T-helper 17 cell (primary cell): ENCODE results near the gene PFKFB3. TPM values are rescaled to one million over a fixed set of nuclear protein-coding genes. Genes with fewer than 3 reads are reported as not detected.
A peak's percentile ranks its signal among the peaks of the same experiment; 100 is the strongest.

ENCODE experiments used
- ATAC-seq: fragments of 150-1000 bp; cut with Tn5 transposase; 2 replicates; pipeline ENCODE4 v1.10.0; 2021; ENCODE audit warnings: mild to moderate bottlenecking, moderate library complexity
- DNase-seq, 3 donors: peaks; one replicate each; pipeline versions ENCODE4 v3.0.0 to v3.0.0-alpha.2; 2020 to 2021
- H3K9me3 ChIP-seq: one replicate; pipeline ENCODE4 v1.7.0; 2013; ENCODE audit warnings: low read length, mild to moderate bottlenecking; ENCODE audit not compliant: control insufficient read depth, poor library complexity, severe bottlenecking
- H3K27ac Mint-ChIP-seq: one replicate; pipeline ENCODE4 v1.8.0; 2022; ENCODE audit warnings: mild to moderate bottlenecking, moderate library complexity, mixed read lengths
- H3K27me3 Mint-ChIP-seq: one replicate; pipeline ENCODE4 v1.8.0; 2022; ENCODE audit warnings: mixed read lengths
- H3K36me3 Mint-ChIP-seq: one replicate; pipeline ENCODE4 v1.8.0; 2022; ENCODE audit warnings: low read depth, mixed read lengths
- H3K4me1 Mint-ChIP-seq: one replicate; pipeline ENCODE4 v1.8.0; 2022; ENCODE audit warnings: mild to moderate bottlenecking, mixed read lengths
- H3K4me3 Mint-ChIP-seq: one replicate; pipeline ENCODE4 v1.8.0; 2022; ENCODE audit warnings: mild to moderate bottlenecking, moderate library complexity, mixed read lengths
- total RNA-seq, 4 donors: library from RNA in 2 of 4; stranded (reverse) in 2 of 4; gene quantifications; one replicate each; pipeline ENCODE4 v1.2.3 and lab custom pipeline; 2022 to 2026

The PFKFB3 gene
- total RNA-seq, 2 donors from 2014 or later, result 93.3 to 146 TPM

DNA sequence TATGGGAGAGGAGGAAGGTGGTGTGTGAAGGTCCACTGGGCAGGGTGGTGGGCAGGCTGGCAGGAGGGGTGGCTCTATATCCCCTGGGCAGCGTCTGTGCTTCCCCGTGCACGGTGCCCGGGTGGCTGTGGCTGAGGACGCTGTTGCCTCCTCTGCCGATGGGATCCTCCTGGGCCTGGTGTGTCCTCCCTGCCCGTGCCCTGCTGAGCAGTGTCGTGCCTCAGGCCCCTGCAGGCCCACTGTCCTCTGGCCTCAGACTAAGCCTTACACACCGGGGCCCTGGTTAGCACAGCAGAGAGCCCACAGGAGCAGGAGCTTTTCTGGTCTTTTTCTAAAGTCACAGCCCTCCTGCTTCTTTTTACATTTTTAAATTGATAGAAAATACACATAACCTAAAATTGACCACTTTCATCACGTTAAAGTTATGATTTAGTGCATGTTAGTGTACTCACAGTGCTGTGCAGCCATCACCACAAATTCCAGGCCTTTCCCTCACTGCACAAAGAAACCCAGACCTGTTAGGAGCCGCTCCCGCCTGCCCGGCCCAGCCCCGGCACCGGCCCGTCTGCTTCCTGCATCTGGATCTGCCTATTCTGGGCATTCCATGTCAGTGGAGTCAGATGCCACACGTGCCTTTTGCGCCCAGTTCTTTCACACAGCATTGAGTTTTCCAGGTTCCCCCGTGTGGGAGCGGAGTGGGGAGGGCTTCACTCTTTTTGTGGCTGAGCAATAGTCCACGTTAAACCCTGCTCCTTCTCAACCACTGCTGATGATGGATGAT, 19.4 kb downstream of the PFKFB3 start:
- H3K36me3 Mint-ChIP-seq, result peaks cover 10% of the 10 kb centered on the region
- no peak overlapping the region for H3K4me3 Mint-ChIP-seq
- no peaks in the 10 kb centered on the region for H3K9me3 ChIP-seq
- H3K4me1 Mint-ChIP-seq, result peaks cover 4% of the 10 kb centered on the region
- DNase-seq, result no peak
- H3K27me3 Mint-ChIP-seq, result no peaks in the 10 kb centered on the region
- H3K27ac Mint-ChIP-seq, result no peak overlapping the region
- ATAC-seq, result no peak

GRCh38 chr10:6222755-6223154, 20.0 kb downstream of the PFKFB3 start:
- H3K4me1 Mint-ChIP-seq, result peaks cover 2% of the 10 kb centered on the region
- no peak for DNase-seq
- H3K27me3 Mint-ChIP-seq, result no peaks in the 10 kb centered on the region
- no peak overlapping the region for H3K4me3 Mint-ChIP-seq
- H3K9me3 ChIP-seq, result no peaks in the 10 kb centered on the region
- no peak overlapping the region for H3K27ac Mint-ChIP-seq
- ATAC-seq, result no peak
- H3K36me3 Mint-ChIP-seq, result peaks cover 10% of the 10 kb centered on the region

- H3K27me3 Mint-ChIP-seq, result no peaks in the 10 kb centered on the region
- no peak for ATAC-seq
- peak overlapping the region; percentile 72 for H3K27ac Mint-ChIP-seq
- no peak overlapping the region for H3K4me3 Mint-ChIP-seq
- H3K4me1 Mint-ChIP-seq, result peaks cover 4% of the 10 kb centered on the region
- no peaks in the 10 kb centered on the region for H3K9me3 ChIP-seq
- no peak for DNase-seq
- H3K36me3 Mint-ChIP-seq, result peaks cover 13% of the 10 kb centered on the region
Measured at GRCh38 chr10:6223981-6224380, 21.2 kb downstream of the PFKFB3 start.

- H3K9me3 ChIP-seq, result no peaks in the 10 kb centered on the region
- peaks cover 4% of the 10 kb centered on the region for H3K4me1 Mint-ChIP-seq
- no peaks in the 10 kb centered on the region for H3K27me3 Mint-ChIP-seq
- peaks cover 13% of the 10 kb centered on the region for H3K36me3 Mint-ChIP-seq
- no peak overlapping the region for H3K4me3 Mint-ChIP-seq
- DNase-seq, result no peak
- ATAC-seq, result no peak
- H3K27ac Mint-ChIP-seq, result no peak overlapping the region
Measured at GRCh38 chr10:6224781-6225180, 22.0 kb downstream of the PFKFB3 start.

- H3K4me1 Mint-ChIP-seq, result peaks cover 4% of the 10 kb centered on the region
- DNase-seq (no peak), ATAC-seq (no peak)
- H3K9me3 ChIP-seq, result no peaks in the 10 kb centered on the region
- H3K27ac Mint-ChIP-seq, result no peak overlapping the region
- no peak overlapping the region for H3K4me3 Mint-ChIP-seq
- peaks cover 12% of the 10 kb centered on the region for H3K36me3 Mint-ChIP-seq
- no peaks in the 10 kb centered on the region for H3K27me3 Mint-ChIP-seq
Measured at GRCh38 chr10:6225263-6225814, 22.6 kb downstream of the PFKFB3 start.

- Mint-ChIP-seq H3K27ac (no peak overlapping the region), H3K4me1 (peaks cover 6% of the 10 kb centered on the region), H3K27me3 (no peaks in the 10 kb centered on the region), H3K36me3 (peaks cover 9% of the 10 kb centered on the region), H3K4me3 (no peak overlapping the region)
- no peak for ATAC-seq
- DNase-seq, result no peak
- H3K9me3 ChIP-seq, result no peaks in the 10 kb centered on the region
Measured at GRCh38 chr10:6226216-6226615, 23.5 kb downstream of the PFKFB3 start.

GRCh38 chr10:6227346-6227745, 24.6 kb downstream of the PFKFB3 start:
- H3K36me3 Mint-ChIP-seq, result peaks cover 11% of the 10 kb centered on the region
- DNase-seq (no peak), ATAC-seq (no peak)
- no peaks in the 10 kb centered on the region for H3K9me3 ChIP-seq
- H3K27me3 Mint-ChIP-seq, result no peaks in the 10 kb centered on the region
- H3K27ac Mint-ChIP-seq, result no peak overlapping the region
- H3K4me3 Mint-ChIP-seq, result no peak overlapping the region
- peaks cover 6% of the 10 kb centered on the region for H3K4me1 Mint-ChIP-seq

- no peaks in the 10 kb centered on the region for H3K27me3 Mint-ChIP-seq
- ATAC-seq (no peak), DNase-seq (no peak)
- peaks cover 11% of the 10 kb centered on the region for H3K36me3 Mint-ChIP-seq
- H3K27ac Mint-ChIP-seq, result peak overlapping the region; percentile 41
- no peak overlapping the region for H3K4me3 Mint-ChIP-seq
- H3K4me1 Mint-ChIP-seq, result peaks cover 6% of the 10 kb centered on the region
- H3K9me3 ChIP-seq, result no peaks in the 10 kb centered on the region
Measured at GRCh38 chr10:6228010-6228511, 25.3 kb downstream of the PFKFB3 start.

- ATAC-seq (no peak), DNase-seq (no peak)
- H3K27me3 Mint-ChIP-seq, result no peaks in the 10 kb centered on the region
- no peak overlapping the region for H3K4me3 Mint-ChIP-seq
- no peaks in the 10 kb centered on the region for H3K9me3 ChIP-seq
- no peak overlapping the region for H3K27ac Mint-ChIP-seq
- H3K36me3 Mint-ChIP-seq, result peaks cover 11% of the 10 kb centered on the region
- peaks cover 6% of the 10 kb centered on the region for H3K4me1 Mint-ChIP-seq
Measured at GRCh38 chr10:6228647-6229046, 25.9 kb downstream of the PFKFB3 start.

- Mint-ChIP-seq H3K27me3 (no peaks in the 10 kb centered on the region), H3K4me1 (peaks cover 4% of the 10 kb centered on the region), H3K4me3 (no peak overlapping the region), H3K27ac (no peak overlapping the region), H3K36me3 (peaks cover 9% of the 10 kb centered on the region)
- no peak for ATAC-seq
- H3K9me3 ChIP-seq, result no peaks in the 10 kb centered on the region
- no peak for DNase-seq
Measured at GRCh38 chr10:6229290-6229689, 26.6 kb downstream of the PFKFB3 start.

DNA sequence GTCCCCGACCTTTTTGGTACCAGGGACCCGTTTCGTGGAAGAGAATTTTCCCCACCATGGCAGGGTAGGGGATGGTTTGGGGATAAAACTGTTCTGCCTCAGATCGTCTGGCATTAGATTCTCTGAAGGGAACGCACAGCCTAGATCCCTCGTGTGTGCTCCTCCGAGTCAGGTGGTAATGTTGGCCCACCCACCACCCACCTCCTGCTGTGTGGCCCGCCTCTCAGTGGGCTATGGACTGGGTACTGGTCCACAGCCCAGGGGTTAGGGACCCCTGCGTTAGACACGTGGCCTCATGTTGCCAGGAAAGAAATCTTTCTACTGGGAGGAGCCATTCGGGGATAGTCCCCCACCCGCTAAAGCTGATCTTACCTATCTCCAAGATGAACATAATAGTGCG, 27.0 kb downstream of the PFKFB3 start:
- DNase-seq (no peak), ATAC-seq (no peak)
- no peaks in the 10 kb centered on the region for H3K27me3 Mint-ChIP-seq
- H3K27ac Mint-ChIP-seq, result no peak overlapping the region
- H3K4me3 Mint-ChIP-seq, result no peak overlapping the region
- peaks cover 9% of the 10 kb centered on the region for H3K36me3 Mint-ChIP-seq
- H3K4me1 Mint-ChIP-seq, result peaks cover 4% of the 10 kb centered on the region
- H3K9me3 ChIP-seq, result no peaks in the 10 kb centered on the region

DNA sequence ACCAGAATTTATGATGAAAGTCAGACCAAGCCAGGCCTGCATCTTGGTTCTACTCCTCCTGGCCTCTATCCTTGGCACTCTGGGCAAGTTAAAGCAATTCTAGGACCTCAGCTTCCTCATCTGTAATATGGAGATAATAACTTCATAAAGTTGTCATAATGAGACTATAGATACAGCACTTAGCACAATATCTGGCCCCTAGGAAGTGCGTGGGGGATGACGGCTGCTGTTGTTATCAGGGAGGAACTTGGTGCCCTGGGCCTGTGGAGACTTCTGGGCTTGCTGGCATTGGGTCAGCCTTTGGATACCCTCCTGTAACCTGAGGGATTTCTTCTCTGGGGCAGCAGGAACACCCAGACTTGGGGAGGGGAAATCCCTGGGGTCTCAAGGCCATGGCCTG, 27.6 kb downstream of the PFKFB3 start:
- Mint-ChIP-seq H3K4me1 (peaks cover 4% of the 10 kb centered on the region), H3K27me3 (no peaks in the 10 kb centered on the region)

GRCh38 chr10:6231146-6231545, 28.4 kb downstream of the PFKFB3 start:
- ATAC-seq, result no peak
- peak overlapping the region; percentile 84 for H3K27ac Mint-ChIP-seq
- no peak for DNase-seq
- H3K36me3 Mint-ChIP-seq, result peaks cover 9% of the 10 kb centered on the region
- no peaks in the 10 kb centered on the region for H3K9me3 ChIP-seq
- peaks cover 4% of the 10 kb centered on the region for H3K4me1 Mint-ChIP-seq
- H3K27me3 Mint-ChIP-seq, result no peaks in the 10 kb centered on the region
- peak overlapping the region; percentile 39 for H3K4me3 Mint-ChIP-seq

More for the DNA sequence above, 27.6 kb downstream of the PFKFB3 start:
- H3K36me3 Mint-ChIP-seq, result peaks cover 9% of the 10 kb centered on the region
- no peak overlapping the region for H3K4me3 Mint-ChIP-seq
- H3K9me3 ChIP-seq, result no peaks in the 10 kb centered on the region
- ATAC-seq (no peak), DNase-seq (no peak)
- H3K27ac Mint-ChIP-seq, result no peak overlapping the region

DNA sequence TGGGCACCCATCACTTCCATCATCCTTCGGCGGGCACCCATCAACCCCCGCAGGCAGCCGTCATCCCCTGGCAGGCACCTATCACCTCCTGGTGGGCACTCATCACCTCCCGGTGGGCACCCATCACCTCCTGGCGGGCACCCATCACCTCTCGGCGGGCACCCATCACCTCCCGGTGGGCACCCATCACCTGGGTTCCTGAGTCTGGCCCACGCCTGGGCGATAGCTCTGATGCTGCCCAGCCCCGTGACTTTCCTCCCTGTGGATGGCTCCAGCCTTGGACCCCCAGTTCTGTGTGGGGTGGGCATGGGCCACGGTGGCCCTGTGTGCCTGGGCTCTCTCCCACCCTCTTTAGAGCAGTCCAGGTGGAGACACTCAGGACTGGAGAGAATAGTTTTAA, 29.0 kb downstream of the PFKFB3 start:
- H3K36me3 Mint-ChIP-seq, result peaks cover 6% of the 10 kb centered on the region
- no peaks in the 10 kb centered on the region for H3K9me3 ChIP-seq
- DNase-seq (no peak), ATAC-seq (no peak)
- H3K27ac Mint-ChIP-seq, result peak overlapping the region; percentile 84
- peaks cover 4% of the 10 kb centered on the region for H3K4me1 Mint-ChIP-seq
- no peaks in the 10 kb centered on the region for H3K27me3 Mint-ChIP-seq
- no peak overlapping the region for H3K4me3 Mint-ChIP-seq
